Cardiac fibroblast (primary cell): ENCODE data around the gene TBATA.

Experiments
- DNase-seq, 2 donors: peaks; one replicate each; pipeline versions ENCODE4 v3.0.0 to v3.0.0-alpha.2; 2010; ENCODE audit warnings: low read depth in 2 of 2
- H3K4me3 ChIP-seq, 2 donors: replicated peaks in 1 of 2; 1 replicate in 1 of 2; 2 replicates in 1 of 2; pipeline ENCODE4 v1.5.1; 2011; ENCODE audit warnings: low read depth in 2 of 2, low read length in 2 of 2, mild to moderate bottlenecking in 2 of 2, moderate library complexity in 1 of 2
- TF ChIP-seq, protein P1 (sequence below): IDR thresholded peaks from one replicate; pipeline ENCODE4 v1.5.1; 2011; ENCODE audit warnings: low read depth, mild to moderate bottlenecking, low read length, inconsistent platforms

TBATA gene

DNA sequence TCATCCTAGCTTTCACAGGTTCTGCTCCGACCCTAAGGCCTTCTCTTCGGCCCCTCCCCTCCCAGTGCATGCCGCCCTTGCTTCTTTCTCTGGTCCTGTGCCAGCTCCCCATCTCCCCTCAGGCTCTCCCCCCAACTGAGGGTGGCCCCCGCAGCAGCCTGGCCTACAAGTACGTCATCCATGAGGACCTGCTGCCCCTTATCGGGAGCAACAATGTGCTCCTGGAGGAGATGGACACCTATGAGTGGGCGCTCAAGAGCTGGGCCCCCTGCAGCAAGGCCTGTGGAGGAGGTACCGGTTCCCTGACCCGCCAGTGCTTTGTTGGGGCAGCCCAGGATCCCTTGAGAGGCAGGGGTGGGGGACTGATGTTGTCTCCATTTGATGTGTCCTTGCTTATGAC lies 33.8 kb downstream of the TBATA start:
- H3K4me3 ChIP-seq = no peak overlapping the region
- no peak for DNase-seq
- TF ChIP-seq, protein P1, sequence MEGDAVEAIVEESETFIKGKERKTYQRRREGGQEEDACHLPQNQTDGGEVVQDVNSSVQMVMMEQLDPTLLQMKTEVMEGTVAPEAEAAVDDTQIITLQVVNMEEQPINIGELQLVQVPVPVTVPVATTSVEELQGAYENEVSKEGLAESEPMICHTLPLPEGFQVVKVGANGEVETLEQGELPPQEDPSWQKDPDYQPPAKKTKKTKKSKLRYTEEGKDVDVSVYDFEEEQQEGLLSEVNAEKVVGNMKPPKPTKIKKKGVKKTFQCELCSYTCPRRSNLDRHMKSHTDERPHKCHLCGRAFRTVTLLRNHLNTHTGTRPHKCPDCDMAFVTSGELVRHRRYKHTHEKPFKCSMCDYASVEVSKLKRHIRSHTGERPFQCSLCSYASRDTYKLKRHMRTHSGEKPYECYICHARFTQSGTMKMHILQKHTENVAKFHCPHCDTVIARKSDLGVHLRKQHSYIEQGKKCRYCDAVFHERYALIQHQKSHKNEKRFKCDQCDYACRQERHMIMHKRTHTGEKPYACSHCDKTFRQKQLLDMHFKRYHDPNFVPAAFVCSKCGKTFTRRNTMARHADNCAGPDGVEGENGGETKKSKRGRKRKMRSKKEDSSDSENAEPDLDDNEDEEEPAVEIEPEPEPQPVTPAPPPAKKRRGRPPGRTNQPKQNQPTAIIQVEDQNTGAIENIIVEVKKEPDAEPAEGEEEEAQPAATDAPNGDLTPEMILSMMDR = no peak

DNA sequence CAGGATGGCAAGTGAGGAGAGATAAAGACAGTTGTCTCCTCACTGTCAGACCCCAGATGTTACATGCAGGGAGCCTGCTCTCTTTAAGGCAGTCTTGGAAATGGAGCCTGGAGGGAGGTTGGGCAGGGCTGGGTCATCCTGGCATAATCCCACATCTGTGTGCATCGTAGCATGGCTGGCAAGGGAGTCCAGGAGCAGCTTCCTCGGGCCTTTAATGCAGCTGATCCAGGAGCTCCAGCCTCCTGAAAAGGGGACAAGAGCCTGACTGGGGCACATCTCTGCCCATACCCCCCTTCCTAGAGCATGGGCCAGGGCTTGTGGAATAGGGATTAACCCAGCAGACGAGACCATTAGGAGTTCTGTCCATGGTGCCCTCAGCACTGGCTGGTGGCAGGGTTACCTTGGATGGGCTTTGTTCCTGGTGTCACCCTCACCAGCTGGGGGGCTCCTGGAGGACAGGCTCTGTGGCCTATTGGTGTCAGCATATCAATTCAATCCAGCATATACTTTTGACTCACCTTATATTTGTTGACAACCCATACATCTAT lies 34.9 kb downstream of the TBATA start:
- H3K4me3 ChIP-seq = no peak overlapping the region
- TF ChIP-seq, protein P1 = no peak
- no peak for DNase-seq

DNA sequence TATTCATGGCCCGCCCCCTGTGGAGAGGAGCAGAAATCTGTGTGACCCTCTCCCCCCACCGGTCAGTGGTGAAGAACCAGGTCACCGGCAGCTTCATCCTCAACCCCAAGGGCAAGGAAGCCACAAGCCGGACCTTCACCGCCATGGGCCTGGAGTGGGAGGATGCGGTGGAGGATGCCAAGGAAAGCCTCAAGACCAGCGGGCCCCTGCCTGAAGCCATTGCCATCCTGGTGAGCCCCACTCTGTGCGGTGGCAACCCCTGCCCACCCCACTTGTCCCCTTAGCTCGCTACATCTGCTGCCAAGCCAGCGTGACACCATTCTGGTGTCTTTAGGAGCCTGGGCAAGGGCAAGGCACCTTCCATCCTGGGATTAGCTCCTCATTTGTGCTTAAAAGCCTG lies 35.4 kb downstream of the TBATA start:
- no peak overlapping the region for H3K4me3 ChIP-seq
- DNase-seq = no peak
- TF ChIP-seq, protein P1 = no peak

DNA sequence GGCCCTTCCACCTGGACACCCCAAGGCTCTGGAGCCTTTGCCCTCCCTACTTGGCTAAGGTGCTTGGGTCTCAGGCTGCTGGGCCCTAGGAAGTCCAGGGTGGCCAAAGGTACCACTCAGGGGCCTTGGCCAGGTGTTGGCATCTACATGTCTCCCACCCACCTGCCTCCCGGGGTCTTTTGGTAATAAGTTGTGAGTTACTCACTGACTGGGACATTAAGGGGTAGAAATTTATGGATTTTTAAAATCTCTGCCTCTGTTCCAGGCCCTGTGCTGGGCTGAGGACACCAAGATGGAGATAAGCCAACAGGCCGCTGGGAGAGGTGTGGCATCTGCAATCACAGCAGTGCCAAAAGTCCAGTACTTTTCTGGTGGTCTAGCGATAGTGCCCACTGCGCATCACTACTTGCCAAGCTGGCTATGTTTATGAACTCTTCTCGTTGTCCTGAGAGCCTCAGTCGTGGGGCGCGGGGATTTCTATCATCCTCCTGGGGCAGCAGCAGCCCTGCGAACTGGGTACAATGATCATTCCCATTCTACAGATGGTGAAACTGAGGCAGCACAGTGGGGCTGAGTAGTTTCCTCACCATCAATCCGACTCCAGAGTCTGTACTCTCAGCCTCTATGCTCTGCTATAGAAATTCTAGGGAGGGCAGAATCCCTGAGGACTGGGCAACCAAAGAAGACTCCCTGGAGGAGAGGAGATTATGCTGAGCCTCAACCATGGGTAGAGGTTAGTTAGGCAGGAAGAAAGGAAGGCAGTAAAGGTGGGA lies 36.2 kb downstream of the TBATA start:
- H3K4me3 ChIP-seq = no peak overlapping the region
- DNase-seq = no peak
- TF ChIP-seq, protein P1 = no peak

DNA sequence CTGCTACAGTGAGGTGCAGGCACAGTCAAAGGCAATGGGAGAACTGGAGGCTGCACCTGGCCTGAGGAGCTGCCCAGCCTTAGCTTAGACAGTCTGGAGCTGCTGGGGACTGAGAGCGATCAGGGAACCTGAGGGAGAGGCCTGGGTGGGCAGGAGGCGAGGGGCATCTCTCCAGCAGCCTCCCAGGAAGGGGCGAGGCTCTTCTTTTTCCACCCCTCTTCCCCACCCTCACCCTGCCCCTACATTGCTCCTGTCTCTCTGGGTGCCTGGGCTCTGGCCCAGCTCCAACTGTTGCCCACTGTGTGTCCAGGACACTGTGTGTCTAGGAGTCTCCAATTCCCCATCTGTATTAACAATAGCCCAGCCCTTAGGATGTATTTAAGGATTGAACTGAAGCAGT lies 36.9 kb downstream of the TBATA start:
- no peak for DNase-seq
- no peak overlapping the region for H3K4me3 ChIP-seq
- TF ChIP-seq, protein P1 = no peak

DNA sequence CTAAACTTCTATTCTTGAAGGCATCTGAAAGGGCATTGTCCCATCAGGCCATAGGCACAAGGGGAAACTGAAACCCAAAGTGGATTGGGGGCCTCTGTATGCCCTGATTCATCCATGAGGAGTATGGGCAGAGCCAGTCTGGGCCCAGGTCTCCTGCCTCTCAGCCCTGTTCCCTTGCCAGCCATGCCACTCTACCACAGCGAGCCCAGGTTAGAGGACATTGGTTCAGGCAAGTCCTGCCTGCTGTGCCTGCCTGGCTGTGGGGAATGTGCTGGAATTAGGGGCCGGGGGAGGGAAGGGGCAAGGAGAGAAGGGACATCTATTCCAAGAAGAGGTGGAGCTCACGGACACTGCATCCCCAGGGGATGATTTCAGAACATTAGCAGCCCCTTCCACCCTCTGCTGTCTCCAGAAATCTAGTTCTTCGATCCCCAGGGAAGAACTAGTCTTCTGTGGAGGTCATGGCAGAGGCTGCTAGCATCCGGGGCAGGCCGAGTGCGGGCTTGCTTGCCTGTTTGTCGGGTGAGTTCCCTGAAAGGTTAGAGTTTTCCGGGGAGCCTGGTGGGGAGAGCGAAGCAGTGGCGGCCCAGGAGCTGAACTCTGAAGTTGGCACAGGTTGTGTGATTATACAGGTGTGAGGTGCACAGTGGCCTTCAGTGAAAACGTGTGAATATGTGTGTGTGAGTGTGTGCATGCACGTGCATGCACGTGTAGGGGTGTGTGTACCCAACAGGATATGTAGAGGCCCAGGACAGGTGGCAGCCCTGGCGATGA lies 37.8 kb downstream of the TBATA start:
- H3K4me3 ChIP-seq = no peak overlapping the region

More for the DNA sequence above, 37.8 kb downstream of the TBATA start:
- no peak for DNase-seq
- TF ChIP-seq, protein P1 = no peak
